Heart right ventricle (tissue), 16 donors: ENCODE measurements around the gene PRKAG2. TPM values are rescaled to one million over a fixed set of nuclear protein-coding genes. Genes with fewer than 3 reads are reported as not detected.
A peak's percentile ranks its signal among the peaks of the same experiment; 100 is the strongest.

Experiments
- ATAC-seq, 8 donors: fragments of 200-7000 bp; cut with Tn5 transposase; one replicate each; pipeline ENCODE4 v1.9.1; 2020; ENCODE audit warnings: mild to moderate bottlenecking in 8 of 8, moderate library complexity in 8 of 8, moderate number of reproducible peaks in 1 of 8
- DNase-seq, 2 donors: peaks; one replicate each; pipeline ENCODE4 v3.0.0-alpha.2; 2020
- H3K27ac ChIP-seq, 10 donors: fragments of 200-600 bp; sonication (generic) in 2 of 10; one replicate each; pipeline versions ENCODE4 v1.5.0 to v1.8.0; 2020 to 2022; ENCODE audit warnings: mild to moderate bottlenecking in 3 of 10
- H3K27me3 ChIP-seq, 7 donors: fragments of 200-600 bp; one replicate each; pipeline ENCODE4 v1.8.0; 2021 to 2022; ENCODE audit warnings: mild to moderate bottlenecking in 2 of 7
- H3K36me3 ChIP-seq, 9 donors: fragments of 200-600 bp; sonication (generic) in 1 of 9; one replicate each; pipeline versions ENCODE4 v1.5.0 to v1.8.0; 2020 to 2022; ENCODE audit warnings: mild to moderate bottlenecking in 2 of 9
- H3K4me1 ChIP-seq, 9 donors: fragments of 200-600 bp; sonication (generic) in 1 of 9; one replicate each; pipeline versions ENCODE4 v1.5.0 to v1.8.0; 2020 to 2022; ENCODE audit warnings: mild to moderate bottlenecking in 4 of 9
- H3K4me3 ChIP-seq, 10 donors: fragments of 200-600 bp; sonication (generic) in 2 of 10; one replicate each; pipeline versions ENCODE4 v1.5.0 to v1.8.0; 2020 to 2022; ENCODE audit warnings: mild to moderate bottlenecking in 7 of 10, moderate library complexity in 2 of 10
- H3K9me3 ChIP-seq, 11 donors: fragments of 200-600 bp in 10 of 11; sonication (generic) in 2 of 11; one replicate each; pipeline versions ENCODE4 v1.5.0 to v1.8.0; 2013 to 2022; ENCODE audit warnings: mild to moderate bottlenecking in 2 of 11, control low read depth in 1 of 11, moderate library complexity in 1 of 11
- CTCF ChIP-seq, 9 donors: fragments of 200-600 bp; sonication (generic) in 2 of 9; IDR thresholded peaks; one replicate each; pipeline versions ENCODE4 v1.5.0 to v1.8.0; 2021 to 2022; ENCODE audit warnings: antibody characterized with exemption in 9 of 9, mild to moderate bottlenecking in 5 of 9, moderate library complexity in 1 of 9
- WGBS, 2 donors: extraction: QIAGEN DNeasy Blood & Tissue Kit; methylation state at CpG; one replicate each; pipeline ENCODE4 v1.1.7; 2013; ENCODE audit warnings: inconsistent platforms in 1 of 2; 5-methylcytosine and 5-hydroxymethylcytosine counted together
- intact Hi-C, 10 donors: fragments of 100-400 bp; cut with DNase I; formaldehyde crosslinking; loops; one replicate each; pipeline versions ENCODE4 v1.11.1 to v1.14.2; 2022
- polyA plus RNA-seq, 2 donors: library from polyadenylated mRNA; stranded (reverse); fragments of 200-250 nt; gene quantifications; one replicate each; pipeline ENCODE4 v1.2.3, GENCODE V29; 2013
- total RNA-seq, 10 donors: library from RNA; stranded (reverse); fragmentation: NEBNext Ultra II Directional in 3 of 10; extraction: Animal tissue kit (Norgen Biotek cat#: 25700) in 3 of 10; gene quantifications; one replicate each; pipeline versions ENCODE4 v1.2.1 to v1.2.4, GENCODE V29; 2021 to 2023
- donor health status: Arrhythmogenic right ventricular cardiomyopathy.
- donor health status: ischemic (EF 13 %, LVEDD 7.1; RV severe dilation, severe dysfunction).
- donor health status: healthy with polysubstance abuse.
- donor health status: DM: no; HTN: yes; CAD: no.
- donor health status: DM: no; HTN: no; CAD: no.
- donor health status: ischemic (EF 25% LVEDD 6.9; RV normal size, moderate dysfunction).
- donor health status: ischemic (EF 25% LVEDD 5.7; RV mildly dilated, moderate dysfunction).
- donor health status: healthy.
- donor health status: DM: yes; HTN: yes; CAD: no.
- donor health status: Ischemic cardiomyopathy.
- donor health status: ischemic (EF 35%, LVEDD 5.7; RV mildly dilated, moderate dysfunction).
- donor health status: nonischemic (EF 11% LVEDD 7.7; RV severe dilation, severe dysfunction).
- donor health status: DM: yes; HTN: yes; CAD: no.
- donor health status: PGD.
- donor health status: ischemic (EF 29% LVEDD 5.4; RV normal size, mild dysfunction).
- donor health status: nonischemic (EF 23%, LVEDD 6.1; RV moderate dilation, normal function).

PRKAG2 gene
- total and polyA plus RNA-seq, 12 donors: 52.4 to 156 (median 114) TPM

GRCh38 chr7:151633516-151633812 lies 243.5 kb downstream of the PRKAG2 start:
- WGBS, 2 donors: 98% methylated on average over 1 of the region's 1 CpG
- Histone ChIP-seq H3K9me3 (peaks cover 0 to 10% (median 0%) of the 10 kb centered on the region in 11 donors), H3K4me1 (peaks cover 0 to 54% (median 33%) of the 10 kb centered on the region in 9 donors), H3K4me3 (peak overlapping the region in 2 of 10 donors; percentile 70 to 82), H3K27me3 (no peaks in the 10 kb centered on the region), H3K27ac (peak overlapping the region in 7 of 10 donors; percentile 92 to 95 (median 94)), H3K36me3 (no peaks in the 10 kb centered on the region)
- intact Hi-C loops: loop anchor here in 6 of 10 donors (5.0 to 10.0 kb wide), 7 partner anchors 54 to 124 kb away; no protein-coding TSS in a partner anchor
- ATAC-seq: no peak
- DNase-seq: no peak
- no peak for TF ChIP-seq CTCF (IDR thresholded peaks at IDR 0.05)

- intact Hi-C loops: loop anchor here in 6 of 10 donors (5.0 to 10.0 kb wide), 7 partner anchors 54 to 124 kb away; no protein-coding TSS in a partner anchor
- 11 to 12% methylated on average over 28 of the region's 28 CpGs for WGBS, 2 donors
- Histone ChIP-seq H3K9me3 (peaks cover 0 to 10% (median 0%) of the 10 kb centered on the region in 11 donors), H3K27ac (peak overlapping the region; percentile 91 to 95 (median 93)), H3K27me3 (no peaks in the 10 kb centered on the region), H3K4me1 (peaks cover 0 to 51% (median 30%) of the 10 kb centered on the region in 9 donors), H3K4me3 (peak overlapping the region; percentile 36 to 82 (median 64)), H3K36me3 (no peaks in the 10 kb centered on the region)
- no peak for TF ChIP-seq CTCF (IDR thresholded peaks at IDR 0.05)
- ATAC-seq: peak; percentile 36 to 72 (median 52)
- peak; percentile 41 to 61 for DNase-seq
Measured at GRCh38 chr7:151632750-151633515, 244.0 kb downstream of the PRKAG2 start.

- Histone ChIP-seq H3K36me3 (no peaks in the 10 kb centered on the region), H3K4me3 (peak overlapping the region; percentile 50 to 82 (median 66)), H3K9me3 (peaks cover 0 to 10% (median 0%) of the 10 kb centered on the region in 11 donors), H3K4me1 (peaks cover 0 to 45% (median 28%) of the 10 kb centered on the region in 9 donors), H3K27ac (peak overlapping the region; percentile 91 to 95 (median 93)), H3K27me3 (no peaks in the 10 kb centered on the region)
- ATAC-seq (peak; percentile 82 to 92 (median 86)), DNase-seq (peak; percentile 84 to 88)
- TF ChIP-seq CTCF (IDR thresholded peaks at IDR 0.05): peak in 8 of 9 donors; percentile 18 to 53 (median 32)
- intact Hi-C loops: loop anchor here in 6 of 10 donors (2.0 to 10.0 kb wide), 8 partner anchors 55 to 125 kb away; no protein-coding TSS in a partner anchor
- WGBS, 2 donors: 1% methylated on average over 79 to 105 of the region's 111 CpGs
Measured at GRCh38 chr7:151631953-151632749, 244.8 kb downstream of the PRKAG2 start.

GRCh38 chr7:151631570-151631952 lies 245.4 kb downstream of the PRKAG2 start:
- DNase-seq (no peak), ATAC-seq (peak in 6 of 8 donors; percentile 3 to 29 (median 12))
- peaks cover 0 to 48% (median 28%) of the 10 kb centered on the region in 9 donors for H3K4me1 ChIP-seq
- H3K9me3 ChIP-seq: peaks cover 0 to 10% (median 0%) of the 10 kb centered on the region in 11 donors
- 1% methylated on average over 26 to 31 of the region's 31 CpGs for WGBS, 2 donors
- no peaks in the 10 kb centered on the region for H3K27me3 ChIP-seq
- no peaks in the 10 kb centered on the region for H3K36me3 ChIP-seq
- peak in 2 of 9 donors; percentile 4 to 19 for TF ChIP-seq CTCF (IDR thresholded peaks at IDR 0.05)
- H3K4me3 ChIP-seq: peak overlapping the region; percentile 50 to 82 (median 66)
- intact Hi-C loops: loop anchor here in 6 of 10 donors (2.0 to 10.0 kb wide), 8 partner anchors 56 to 126 kb away; no protein-coding TSS in a partner anchor
- H3K27ac ChIP-seq: peak overlapping the region; percentile 87 to 95 (median 93)
